ENCODE results near the gene KLHL21. TPM values are rescaled to one million over a fixed set of nuclear protein-coding genes. Genes with fewer than 3 reads are reported as not detected.

KLHL21 gene
- polyA plus RNA-seq, 2 of the 4 experiments (the other 2 are of a cell fraction): 3.3 to 10.5 TPM

DNA sequence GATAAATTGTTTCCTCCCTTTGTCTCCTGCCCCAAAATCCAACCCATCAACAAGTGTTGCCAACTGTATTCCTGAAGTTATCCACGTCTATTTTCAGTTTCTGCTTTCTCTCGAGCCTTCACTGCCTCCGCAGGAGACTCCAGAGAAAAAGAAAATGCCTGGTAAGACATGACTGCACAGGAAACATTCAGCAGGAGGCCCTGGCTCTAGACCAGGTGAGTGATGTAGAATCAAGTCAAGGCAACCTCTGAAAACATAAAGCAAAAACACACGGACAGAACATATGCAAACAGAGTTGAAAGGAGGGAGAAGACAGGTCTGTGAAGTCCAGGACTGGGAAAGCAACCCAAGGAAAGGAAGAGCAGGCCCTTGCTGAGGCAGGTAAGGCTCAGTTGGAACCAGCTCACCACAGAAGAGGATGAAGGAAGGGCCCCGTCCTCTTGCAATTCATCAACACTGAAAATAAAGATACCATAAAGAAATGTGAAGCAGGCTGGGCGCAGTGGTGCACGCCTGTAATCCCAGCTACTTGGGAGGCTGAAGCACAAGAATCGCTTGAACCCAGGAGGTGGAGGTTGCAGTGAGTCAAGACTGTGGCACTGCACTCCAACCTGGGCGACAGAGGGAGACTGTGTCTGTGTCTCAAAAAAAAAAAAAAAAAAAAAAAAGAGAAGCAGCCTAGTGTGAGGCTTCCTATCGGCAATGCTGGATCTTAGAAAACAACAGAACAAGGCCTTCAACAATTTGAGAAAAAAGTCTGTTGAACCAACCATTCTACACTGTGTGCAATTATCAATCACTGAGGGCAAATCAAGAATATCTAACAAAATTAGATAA lies 57.2 kb downstream of the KLHL21 start:
- no peaks in the 10 kb centered on the region for H3K9me3 ChIP-seq
- FAIRE-seq (no peak), DNase-seq (ENCODE audit: low read depth in 1 of 2, low spot score in 1 of 2) (no peak), ATAC-seq (no peak)
- no peak overlapping the region for H3K4me2 ChIP-seq
- TF ChIP-seq CBX2 (IDR thresholded peaks at IDR 0.05; ENCODE audit: borderline replicate concordance, low read depth) (no peak), ESRRA (IDR thresholded peaks at IDR 0.05; ENCODE audit: borderline replicate concordance, low read length) (no peak), CEBPB (IDR thresholded peaks at IDR 0.05) (no peak), RAD21 (conservative IDR thresholded peaks at IDR 0.05 in 1 of 2, IDR thresholded peaks at IDR 0.05 in 1 of 2) (no peak), RARB (CRISPR knock-in tag; IDR thresholded peaks at IDR 0.05) (no peak)
- TF ChIP-seq, protein P1, sequence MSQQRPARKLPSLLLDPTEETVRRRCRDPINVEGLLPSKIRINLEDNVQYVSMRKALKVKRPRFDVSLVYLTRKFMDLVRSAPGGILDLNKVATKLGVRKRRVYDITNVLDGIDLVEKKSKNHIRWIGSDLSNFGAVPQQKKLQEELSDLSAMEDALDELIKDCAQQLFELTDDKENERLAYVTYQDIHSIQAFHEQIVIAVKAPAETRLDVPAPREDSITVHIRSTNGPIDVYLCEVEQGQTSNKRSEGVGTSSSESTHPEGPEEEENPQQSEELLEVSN (IDR thresholded peaks at IDR 0.05; ENCODE audit: borderline replicate concordance, low read depth): no peak
- ChIA-PET CTCF (no interaction called here), POLR2A (no interaction called here)
- no peak overlapping the region for H3K27ac ChIP-seq
- no peaks in the 10 kb centered on the region for H3K4me1 ChIP-seq
- WGBS (ENCODE audit: missing lambda C conversion rate): 72% methylated on average over 10 of the region's 10 CpGs
- no peak overlapping the region for H3K4me3 ChIP-seq

DNA sequence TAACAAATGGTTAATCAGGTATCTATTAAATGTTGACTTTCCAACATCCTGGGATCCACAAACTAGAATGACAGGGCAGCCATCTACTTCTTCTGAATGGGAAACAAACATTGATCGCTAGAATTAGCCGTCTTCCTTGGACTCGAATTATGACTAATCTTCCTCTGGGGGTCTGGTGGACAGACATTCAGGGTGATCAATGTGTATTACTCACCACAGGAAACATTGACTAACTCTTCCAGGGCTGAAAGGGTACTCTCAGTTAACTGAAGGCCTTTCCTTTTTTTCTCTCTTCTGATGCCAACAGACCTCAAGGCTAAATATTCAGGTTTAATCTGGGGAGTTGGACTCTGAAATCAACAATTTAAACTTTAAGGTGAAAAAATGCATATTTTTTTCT lies 57.8 kb downstream of the KLHL21 start:
- 87% methylated on average over 3 of the region's 3 CpGs for WGBS (ENCODE audit: missing lambda C conversion rate)
- no peak for DNase-seq (ENCODE audit: low read depth in 1 of 2, low spot score in 1 of 2)
- ATAC-seq: no peak
- no peak for FAIRE-seq
- H3K27ac ChIP-seq: no peak overlapping the region
- no peak overlapping the region for H3K4me2 ChIP-seq
- H3K9me3 ChIP-seq: no peaks in the 10 kb centered on the region
- ChIA-PET CTCF (no interaction called here), POLR2A (no interaction called here)
- TF ChIP-seq POLR2A (IDR thresholded peaks at IDR 0.05; ENCODE audit: low read length) (no peak), ZNF302 (CRISPR knock-in tag; IDR thresholded peaks at IDR 0.05) (no peak), KDM1A (IDR thresholded peaks at IDR 0.05; ENCODE audit: low read depth) (no peak), NPAS2 (CRISPR knock-in tag; IDR thresholded peaks at IDR 0.05; ENCODE audit: borderline replicate concordance) (no peak), RFX5 (IDR thresholded peaks at IDR 0.05) (no peak), BHLHE40 (IDR thresholded peaks at IDR 0.05; ENCODE audit: low read depth, low read length) (no peak), EHF (CRISPR knock-in tag; IDR thresholded peaks at IDR 0.05) (no peak), RCOR1 (IDR thresholded peaks at IDR 0.05; ENCODE audit: low read depth, low read length) (no peak), RARB (CRISPR knock-in tag; IDR thresholded peaks at IDR 0.05) (no peak), SREBF2 (IDR thresholded peaks at IDR 0.05) (no peak), HEYL (CRISPR knock-in tag; IDR thresholded peaks at IDR 0.05) (no peak), RNF2 (IDR thresholded peaks at IDR 0.05; ENCODE audit: borderline replicate concordance, low read depth) (no peak), ZFP36 (IDR thresholded peaks at IDR 0.05; ENCODE audit: borderline replicate concordance, partially characterized antibody) (no peak), CBX2 (IDR thresholded peaks at IDR 0.05; ENCODE audit: borderline replicate concordance, low read depth) (no peak)
- TF ChIP-seq, protein P2, sequence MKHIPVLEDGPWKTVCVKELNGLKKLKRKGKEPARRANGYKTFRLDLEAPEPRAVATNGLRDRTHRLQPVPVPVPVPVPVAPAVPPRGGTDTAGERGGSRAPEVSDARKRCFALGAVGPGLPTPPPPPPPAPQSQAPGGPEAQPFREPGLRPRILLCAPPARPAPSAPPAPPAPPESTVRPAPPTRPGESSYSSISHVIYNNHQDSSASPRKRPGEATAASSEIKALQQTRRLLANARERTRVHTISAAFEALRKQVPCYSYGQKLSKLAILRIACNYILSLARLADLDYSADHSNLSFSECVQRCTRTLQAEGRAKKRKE (CRISPR knock-in tag; IDR thresholded peaks at IDR 0.05; ENCODE audit: low read depth): no peak
- TF ChIP-seq, protein P3, sequence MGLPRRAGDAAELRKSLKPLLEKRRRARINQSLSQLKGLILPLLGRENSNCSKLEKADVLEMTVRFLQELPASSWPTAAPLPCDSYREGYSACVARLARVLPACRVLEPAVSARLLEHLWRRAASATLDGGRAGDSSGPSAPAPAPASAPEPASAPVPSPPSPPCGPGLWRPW (IDR thresholded peaks at IDR 0.05): no peak
- TF ChIP-seq, protein P4, sequence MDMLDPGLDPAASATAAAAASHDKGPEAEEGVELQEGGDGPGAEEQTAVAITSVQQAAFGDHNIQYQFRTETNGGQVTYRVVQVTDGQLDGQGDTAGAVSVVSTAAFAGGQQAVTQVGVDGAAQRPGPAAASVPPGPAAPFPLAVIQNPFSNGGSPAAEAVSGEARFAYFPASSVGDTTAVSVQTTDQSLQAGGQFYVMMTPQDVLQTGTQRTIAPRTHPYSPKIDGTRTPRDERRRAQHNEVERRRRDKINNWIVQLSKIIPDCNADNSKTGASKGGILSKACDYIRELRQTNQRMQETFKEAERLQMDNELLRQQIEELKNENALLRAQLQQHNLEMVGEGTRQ (IDR thresholded peaks at IDR 0.05): no peak
- H3K4me1 ChIP-seq: no peaks in the 10 kb centered on the region
- no peak overlapping the region for H3K4me3 ChIP-seq

Small RNA genes within 50 kb of the gene (small RNA-seq; reads per million reads assigned to genes)
- gene RNU6-731P: 0 reads per million in 6 experiments

Other genes with a start within 250 kb of the KLHL21 start
- gene ACOT7, start 209.1 kb downstream of the KLHL21 start, polyA plus RNA-seq (2011; rRNA removed): 49.6 and 50.9 TPM in 2 replicates
- gene ACOT7, start 209.1 kb downstream of the KLHL21 start, polyA plus RNA-seq (2017; fragmentation: RNase III; extraction: RNeasy Plus Mini Kit Qiagen cat#74134 plus additional on column Dnase treatment): 46.1 to 53.6 TPM (median 48.0 TPM) in 3 replicates
- gene HES2, start 182.9 kb downstream of the KLHL21 start, polyA plus RNA-seq (2011; rRNA removed): 1.8 and 2.0 TPM in 2 replicates
- gene HES2, start 182.9 kb downstream of the KLHL21 start, polyA plus RNA-seq (2017; fragmentation: RNase III; extraction: RNeasy Plus Mini Kit Qiagen cat#74134 plus additional on column Dnase treatment): 0.75 to 1.3 TPM (median 0.79 TPM) in 3 replicates
- gene ESPN, start 178.1 kb downstream of the KLHL21 start, polyA plus RNA-seq (2011; rRNA removed): 0.13 and 0.22 TPM in 2 replicates
- gene ESPN, start 178.1 kb downstream of the KLHL21 start, polyA plus RNA-seq (2017; fragmentation: RNase III; extraction: RNeasy Plus Mini Kit Qiagen cat#74134 plus additional on column Dnase treatment): 0.17 to 0.28 TPM (median 0.18 TPM) in 3 replicates
- 0.65 and 0.85 TPM in 2 replicates for gene TNFRSF25, start 136.7 kb downstream of the KLHL21 start, polyA plus RNA-seq (2011; rRNA removed)
- gene TNFRSF25, start 136.7 kb downstream of the KLHL21 start, polyA plus RNA-seq (2017; fragmentation: RNase III; extraction: RNeasy Plus Mini Kit Qiagen cat#74134 plus additional on column Dnase treatment): 3.0 to 4.5 TPM (median 3.4 TPM) in 3 replicates
- 0.75 and 0.84 TPM in 2 replicates for gene PLEKHG5, start 111.2 kb downstream of the KLHL21 start, polyA plus RNA-seq (2011; rRNA removed)
- gene PLEKHG5, start 111.2 kb downstream of the KLHL21 start, polyA plus RNA-seq (2017; fragmentation: RNase III; extraction: RNeasy Plus Mini Kit Qiagen cat#74134 plus additional on column Dnase treatment): 2.4 to 3.4 TPM (median 3.1 TPM) in 3 replicates
- gene NOL9, start 48.4 kb downstream of the KLHL21 start, polyA plus RNA-seq (2011; rRNA removed): 19.0 and 19.3 TPM in 2 replicates
- gene NOL9, start 48.4 kb downstream of the KLHL21 start, polyA plus RNA-seq (2017; fragmentation: RNase III; extraction: RNeasy Plus Mini Kit Qiagen cat#74134 plus additional on column Dnase treatment): 4.4 to 6.4 TPM (median 4.8 TPM) in 3 replicates
- gene TAS1R1, start 47.6 kb downstream of the KLHL21 start, polyA plus RNA-seq (2011; rRNA removed): not detected in 2 replicates
- 0.04 TPM in 1 of 3 replicates, not detected in the others for gene TAS1R1, start 47.6 kb downstream of the KLHL21 start, polyA plus RNA-seq (2017; fragmentation: RNase III; extraction: RNeasy Plus Mini Kit Qiagen cat#74134 plus additional on column Dnase treatment)
- 5.8 and 8.0 TPM in 2 replicates for gene ZBTB48, start 22.9 kb downstream of the KLHL21 start, polyA plus RNA-seq (2011; rRNA removed)
- 11.3 to 13.4 TPM (median 13.1 TPM) in 3 replicates for gene ZBTB48, start 22.9 kb downstream of the KLHL21 start, polyA plus RNA-seq (2017; fragmentation: RNase III; extraction: RNeasy Plus Mini Kit Qiagen cat#74134 plus additional on column Dnase treatment)
- 4.3 TPM in 2 replicates for gene PHF13, start 10.9 kb upstream of the KLHL21 start, polyA plus RNA-seq (2011; rRNA removed)
- 8.9 to 10.5 TPM (median 10.4 TPM) in 3 replicates for gene PHF13, start 10.9 kb upstream of the KLHL21 start, polyA plus RNA-seq (2017; fragmentation: RNase III; extraction: RNeasy Plus Mini Kit Qiagen cat#74134 plus additional on column Dnase treatment)
- 6.5 and 7.2 TPM in 2 replicates for gene THAP3, start 22.0 kb upstream of the KLHL21 start, polyA plus RNA-seq (2011; rRNA removed)
- gene THAP3, start 22.0 kb upstream of the KLHL21 start, polyA plus RNA-seq (2017; fragmentation: RNase III; extraction: RNeasy Plus Mini Kit Qiagen cat#74134 plus additional on column Dnase treatment): 10.8 to 12.5 TPM (median 12.0 TPM) in 3 replicates
- 29.9 and 35.7 TPM in 2 replicates for gene DNAJC11, start 98.9 kb upstream of the KLHL21 start, polyA plus RNA-seq (2011; rRNA removed)
- gene DNAJC11, start 98.9 kb upstream of the KLHL21 start, polyA plus RNA-seq (2017; fragmentation: RNase III; extraction: RNeasy Plus Mini Kit Qiagen cat#74134 plus additional on column Dnase treatment): 48.5 to 56.0 TPM (median 50.0 TPM) in 3 replicates
- gene CAMTA1, start 182.6 kb upstream of the KLHL21 start, polyA plus RNA-seq (2011; rRNA removed): 48.7 and 58.8 TPM in 2 replicates
- gene CAMTA1, start 182.6 kb upstream of the KLHL21 start, polyA plus RNA-seq (2017; fragmentation: RNase III; extraction: RNeasy Plus Mini Kit Qiagen cat#74134 plus additional on column Dnase treatment): 63.3 to 75.0 TPM (median 73.5 TPM) in 3 replicates

Measured in A549 (cell line).